ENCODE results near the gene KCNC1.

KCNC1 gene

GRCh38 chr11:17807034-17807433 is 72.5 kb downstream of the KCNC1 start:
- Histone ChIP-seq H3K27ac (ENCODE audit: low read length) (no peak overlapping the region), H3K9ac (ENCODE audit: low read length) (no peak overlapping the region), H3K4me3 (ENCODE audit: low read length) (no peak overlapping the region), H3K36me3 (ENCODE audit: control insufficient read depth, low read depth, low read length) (no peaks in the 10 kb centered on the region), H3K4me1 (ENCODE audit: control insufficient read depth, low read depth, low read length) (peaks cover 9% of the 10 kb centered on the region), H3K9me3 (ENCODE audit: control insufficient read depth, low read depth, low read length) (no peaks in the 10 kb centered on the region), H3K27me3 (ENCODE audit: control insufficient read depth, insufficient read depth, low read length) (no peaks in the 10 kb centered on the region)

DNA sequence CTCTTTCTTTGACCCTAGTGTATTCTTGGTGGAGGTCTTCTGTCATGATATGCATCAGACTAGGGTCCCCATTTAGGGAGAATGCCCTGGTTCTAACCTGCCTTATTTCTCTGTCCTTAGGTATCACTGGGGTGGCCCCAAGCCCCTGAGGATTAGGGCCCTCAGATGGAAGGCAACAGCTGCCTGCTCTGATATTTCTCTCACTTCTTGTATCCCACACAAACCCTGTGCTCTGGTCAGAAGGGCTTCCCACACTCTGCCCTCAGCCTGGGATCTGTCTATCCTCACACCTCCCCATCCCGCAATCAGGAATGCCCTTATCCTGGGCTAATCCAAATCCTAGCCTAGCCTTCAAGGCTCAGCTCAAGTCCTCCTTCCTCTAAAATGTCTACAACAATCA is 75.5 kb downstream of the KCNC1 start:
- H3K4me3 ChIP-seq (ENCODE audit: low read length), result no peak overlapping the region
- H3K36me3 ChIP-seq (ENCODE audit: control insufficient read depth, low read depth, low read length), result no peaks in the 10 kb centered on the region
- H3K9ac ChIP-seq (ENCODE audit: low read length), result no peak overlapping the region
- no peak overlapping the region for H3K27ac ChIP-seq (ENCODE audit: low read length)
- no peaks in the 10 kb centered on the region for H3K27me3 ChIP-seq (ENCODE audit: control insufficient read depth, insufficient read depth, low read length)
- H3K9me3 ChIP-seq (ENCODE audit: control insufficient read depth, low read depth, low read length), result no peaks in the 10 kb centered on the region
- no peaks in the 10 kb centered on the region for H3K4me1 ChIP-seq (ENCODE audit: control insufficient read depth, low read depth, low read length)

DNA sequence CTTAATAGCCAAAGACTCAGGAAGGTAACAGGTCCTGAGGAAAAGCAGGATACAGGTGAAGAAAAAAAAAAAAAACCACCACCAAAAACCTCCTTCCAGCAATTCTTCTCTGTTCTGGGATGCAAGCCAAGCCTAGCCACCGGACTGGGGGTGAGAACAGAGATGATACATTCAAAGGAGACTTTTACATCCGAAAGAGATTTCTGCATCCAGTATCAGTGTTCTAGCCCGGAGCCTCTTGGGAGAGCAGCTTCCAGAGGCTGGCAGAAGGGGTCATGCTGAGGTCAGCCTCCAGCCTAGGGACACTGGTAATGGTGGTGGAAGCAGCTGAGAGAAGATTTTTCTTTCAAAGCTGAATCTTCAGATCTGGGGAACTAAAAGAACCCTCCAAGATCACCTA is 76.2 kb downstream of the KCNC1 start:
- no peaks in the 10 kb centered on the region for H3K9me3 ChIP-seq (ENCODE audit: control insufficient read depth, low read depth, low read length)
- H3K4me1 ChIP-seq (ENCODE audit: control insufficient read depth, low read depth, low read length), result no peaks in the 10 kb centered on the region
- H3K4me3 ChIP-seq (ENCODE audit: low read length), result no peak overlapping the region

DNA sequence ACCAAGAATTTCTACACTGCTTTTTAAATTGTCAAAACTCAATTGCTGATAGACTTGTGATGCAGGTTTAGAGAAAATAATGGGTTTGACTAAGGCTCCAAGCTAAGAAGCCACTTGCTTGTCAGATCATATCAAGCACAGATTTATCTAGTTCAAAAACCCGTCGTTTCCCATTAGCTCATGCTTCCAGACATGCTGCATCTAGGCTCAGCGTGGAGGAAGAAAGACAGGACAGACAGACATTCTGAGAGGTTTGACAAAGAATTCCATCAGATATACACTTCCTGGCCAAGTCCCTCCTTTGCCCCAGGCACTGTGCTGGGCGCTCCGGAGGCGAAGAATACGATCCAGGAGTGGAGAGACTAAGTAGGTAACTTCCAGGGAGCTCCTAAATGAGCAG is 76.8 kb downstream of the KCNC1 start:
- H3K36me3 ChIP-seq (ENCODE audit: control insufficient read depth, low read depth, low read length), result no peaks in the 10 kb centered on the region
- H3K4me3 ChIP-seq (ENCODE audit: low read length), result no peak overlapping the region
- H3K9me3 ChIP-seq (ENCODE audit: control insufficient read depth, low read depth, low read length), result no peaks in the 10 kb centered on the region
- no peaks in the 10 kb centered on the region for H3K4me1 ChIP-seq (ENCODE audit: control insufficient read depth, low read depth, low read length)
- H3K9ac ChIP-seq (ENCODE audit: low read length), result no peak overlapping the region
- H3K27me3 ChIP-seq (ENCODE audit: control insufficient read depth, insufficient read depth, low read length), result no peaks in the 10 kb centered on the region
- H3K27ac ChIP-seq (ENCODE audit: low read length), result no peak overlapping the region

More for the DNA sequence above, 76.2 kb downstream of the KCNC1 start:
- H3K27me3 ChIP-seq (ENCODE audit: control insufficient read depth, insufficient read depth, low read length), result no peaks in the 10 kb centered on the region
- H3K27ac ChIP-seq (ENCODE audit: low read length), result no peak overlapping the region
- H3K36me3 ChIP-seq (ENCODE audit: control insufficient read depth, low read depth, low read length), result no peaks in the 10 kb centered on the region
- no peak overlapping the region for H3K9ac ChIP-seq (ENCODE audit: low read length)

DNA sequence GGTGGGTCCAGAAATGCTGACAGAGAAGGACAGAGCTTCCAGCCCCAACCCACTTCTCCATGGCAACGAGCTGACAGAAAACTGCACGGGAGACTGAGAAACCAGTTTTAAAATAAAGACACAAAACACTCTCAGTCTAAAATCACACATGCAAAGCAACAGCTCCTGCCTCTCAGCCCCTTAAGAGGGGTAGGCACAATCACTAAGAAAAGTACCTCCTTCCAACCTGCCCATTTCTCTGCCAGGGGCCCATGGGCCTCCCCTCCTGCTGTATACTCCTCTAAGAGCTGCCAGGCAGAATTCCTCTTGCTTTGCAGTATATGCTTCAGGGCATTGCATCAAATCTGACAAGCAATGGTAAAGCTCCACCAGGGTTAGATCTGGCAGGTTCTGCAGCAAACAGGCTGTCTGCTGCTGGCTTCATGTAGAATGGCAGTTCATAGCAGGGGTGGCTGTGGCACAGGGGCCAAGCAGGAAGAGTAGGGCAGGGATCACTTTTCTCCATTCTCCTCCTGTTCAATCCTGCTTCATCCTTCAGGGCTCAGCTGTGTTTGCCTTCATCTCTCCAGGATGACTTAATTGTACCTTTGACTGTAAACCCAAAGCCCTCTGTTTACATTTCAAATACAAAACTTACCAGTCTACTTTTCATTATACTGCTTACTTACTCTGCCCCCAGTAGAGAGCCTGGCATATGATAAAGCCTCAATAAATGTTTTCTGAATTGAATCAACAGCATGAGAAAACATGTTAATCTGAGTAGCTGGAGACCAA is 77.7 kb downstream of the KCNC1 start:
- H3K9me3 ChIP-seq (ENCODE audit: control insufficient read depth, low read depth, low read length), result no peaks in the 10 kb centered on the region
- no peaks in the 10 kb centered on the region for H3K36me3 ChIP-seq (ENCODE audit: control insufficient read depth, low read depth, low read length)
- H3K4me1 ChIP-seq (ENCODE audit: control insufficient read depth, low read depth, low read length), result no peaks in the 10 kb centered on the region
- H3K4me3 ChIP-seq (ENCODE audit: low read length), result no peak overlapping the region
- H3K27me3 ChIP-seq (ENCODE audit: control insufficient read depth, insufficient read depth, low read length), result no peaks in the 10 kb centered on the region
- no peak overlapping the region for H3K27ac ChIP-seq (ENCODE audit: low read length)
- H3K9ac ChIP-seq (ENCODE audit: low read length), result no peak overlapping the region

- Histone ChIP-seq H3K36me3 (ENCODE audit: control insufficient read depth, low read depth, low read length) (no peaks in the 10 kb centered on the region), H3K9me3 (ENCODE audit: control insufficient read depth, low read depth, low read length) (no peaks in the 10 kb centered on the region), H3K9ac (ENCODE audit: low read length) (no peak overlapping the region), H3K27me3 (ENCODE audit: control insufficient read depth, insufficient read depth, low read length) (no peaks in the 10 kb centered on the region), H3K27ac (ENCODE audit: low read length) (no peak overlapping the region), H3K4me3 (ENCODE audit: low read length) (no peak overlapping the region), H3K4me1 (ENCODE audit: control insufficient read depth, low read depth, low read length) (no peaks in the 10 kb centered on the region)
Measured at GRCh38 chr11:17812865-17813187, 78.2 kb downstream of the KCNC1 start.

- Histone ChIP-seq H3K9ac (ENCODE audit: low read length) (no peak overlapping the region), H3K4me3 (ENCODE audit: low read length) (no peak overlapping the region), H3K27me3 (ENCODE audit: control insufficient read depth, insufficient read depth, low read length) (no peaks in the 10 kb centered on the region), H3K36me3 (ENCODE audit: control insufficient read depth, low read depth, low read length) (no peaks in the 10 kb centered on the region), H3K4me1 (ENCODE audit: control insufficient read depth, low read depth, low read length) (no peaks in the 10 kb centered on the region), H3K27ac (ENCODE audit: low read length) (no peak overlapping the region), H3K9me3 (ENCODE audit: control insufficient read depth, low read depth, low read length) (no peaks in the 10 kb centered on the region)
Measured at GRCh38 chr11:17813391-17814059, 78.9 kb downstream of the KCNC1 start.

DNA sequence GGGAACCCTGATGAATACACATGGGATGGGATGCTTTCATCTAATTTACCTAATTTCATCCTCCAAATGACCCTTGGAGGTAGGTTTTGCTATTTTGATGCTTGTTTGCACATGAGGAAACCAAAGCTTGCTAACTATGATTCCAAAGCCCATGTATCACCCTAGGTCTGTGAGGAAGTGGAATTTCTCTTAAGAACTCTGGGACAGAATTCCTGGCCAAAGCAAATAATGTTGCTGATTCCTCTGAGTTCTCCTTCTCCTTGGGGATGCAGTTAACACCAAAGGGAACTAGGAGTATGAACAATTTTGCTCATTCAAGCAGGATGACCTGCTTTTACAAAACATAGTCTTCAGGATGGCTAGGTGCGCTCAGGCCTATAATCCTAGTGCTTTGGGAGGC is 80.0 kb downstream of the KCNC1 start:
- Histone ChIP-seq H3K36me3 (ENCODE audit: control insufficient read depth, low read depth, low read length) (no peaks in the 10 kb centered on the region), H3K4me1 (ENCODE audit: control insufficient read depth, low read depth, low read length) (no peaks in the 10 kb centered on the region), H3K9ac (ENCODE audit: low read length) (no peak overlapping the region), H3K9me3 (ENCODE audit: control insufficient read depth, low read depth, low read length) (no peaks in the 10 kb centered on the region), H3K4me3 (ENCODE audit: low read length) (no peak overlapping the region), H3K27me3 (ENCODE audit: control insufficient read depth, insufficient read depth, low read length) (no peaks in the 10 kb centered on the region), H3K27ac (ENCODE audit: low read length) (no peak overlapping the region)

DNA sequence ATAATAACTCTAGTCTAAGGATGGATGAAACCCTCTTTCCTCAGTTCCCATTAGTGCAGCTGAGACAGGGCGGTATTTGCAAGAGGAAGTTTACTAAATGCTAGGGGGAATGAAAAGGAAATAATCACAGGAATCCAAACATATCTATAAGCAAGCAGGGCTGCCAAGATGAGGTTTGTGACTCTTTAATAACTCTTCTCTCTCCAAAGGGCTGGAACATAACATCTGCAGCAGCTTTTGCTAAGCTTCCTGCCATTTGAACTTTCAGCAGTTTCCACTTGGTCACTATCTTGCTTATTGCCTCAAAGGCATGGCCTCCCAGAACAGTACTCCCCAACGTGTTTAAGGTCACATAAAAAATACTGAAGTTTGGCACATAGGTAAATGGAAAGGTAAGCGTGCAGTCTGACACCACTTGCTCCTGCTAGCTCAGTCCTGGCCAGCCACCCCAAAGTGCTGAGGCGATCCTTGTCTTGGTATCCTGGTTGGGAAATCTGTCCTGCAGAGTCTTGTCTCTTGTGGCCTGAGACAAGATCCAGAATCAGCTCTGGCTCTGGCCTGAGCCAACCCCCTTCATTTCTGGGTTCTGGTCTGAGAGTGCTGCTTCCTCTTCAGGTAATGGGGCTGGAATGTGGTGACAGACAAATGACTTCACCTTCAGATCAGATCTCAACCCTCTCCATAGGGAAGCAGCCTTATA is 81.8 kb downstream of the KCNC1 start:
- Histone ChIP-seq H3K9me3 (ENCODE audit: control insufficient read depth, low read depth, low read length) (no peaks in the 10 kb centered on the region), H3K4me1 (ENCODE audit: control insufficient read depth, low read depth, low read length) (no peaks in the 10 kb centered on the region), H3K36me3 (ENCODE audit: control insufficient read depth, low read depth, low read length) (no peaks in the 10 kb centered on the region), H3K9ac (ENCODE audit: low read length) (no peak overlapping the region), H3K4me3 (ENCODE audit: low read length) (no peak overlapping the region), H3K27ac (ENCODE audit: low read length) (no peak overlapping the region), H3K27me3 (ENCODE audit: control insufficient read depth, insufficient read depth, low read length) (no peaks in the 10 kb centered on the region)

DNA sequence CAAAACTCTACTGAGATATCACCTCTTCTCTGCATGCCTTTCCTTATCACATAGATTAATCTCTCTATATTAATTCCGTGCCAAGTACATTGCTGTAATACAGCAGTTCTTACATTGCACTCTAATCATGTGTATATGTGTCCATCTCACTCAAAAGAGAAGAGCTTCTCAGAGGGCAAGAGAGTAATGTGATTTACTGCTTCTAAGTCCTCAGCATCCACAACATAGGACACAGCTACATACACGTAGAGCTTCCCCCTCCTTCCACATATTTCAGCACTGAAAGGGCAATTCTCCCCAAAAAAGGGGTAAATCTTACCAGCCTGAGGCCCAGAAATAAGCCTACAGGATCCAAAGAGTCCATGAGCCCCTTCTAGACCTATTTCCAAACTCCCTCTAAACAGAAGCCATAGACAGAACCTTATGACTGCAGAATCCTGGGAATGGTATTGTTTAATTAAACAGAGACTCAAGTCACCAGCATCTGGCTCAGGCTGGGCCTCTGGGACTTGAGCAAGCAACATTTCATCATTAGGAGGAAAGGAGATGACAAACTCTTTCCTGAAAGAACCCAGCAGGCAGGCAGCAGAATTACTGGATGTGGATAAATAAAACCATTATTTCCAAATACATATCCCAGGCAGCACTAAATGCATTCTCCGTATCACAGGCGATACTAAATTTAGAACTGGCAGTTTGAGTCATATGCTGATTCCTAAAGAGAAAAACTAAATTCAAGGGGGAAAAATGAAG is 87.2 kb downstream of the KCNC1 start:
- Histone ChIP-seq H3K4me3 (ENCODE audit: low read length) (no peak overlapping the region), H3K4me1 (ENCODE audit: control insufficient read depth, low read depth, low read length) (peaks cover 6% of the 10 kb centered on the region), H3K36me3 (ENCODE audit: control insufficient read depth, low read depth, low read length) (no peaks in the 10 kb centered on the region), H3K27me3 (ENCODE audit: control insufficient read depth, insufficient read depth, low read length) (no peaks in the 10 kb centered on the region), H3K9me3 (ENCODE audit: control insufficient read depth, low read depth, low read length) (no peaks in the 10 kb centered on the region), H3K27ac (ENCODE audit: low read length) (no peak overlapping the region), H3K9ac (ENCODE audit: low read length) (no peak overlapping the region)

GRCh38 chr11:17822401-17822781 is 87.8 kb downstream of the KCNC1 start:
- Histone ChIP-seq H3K4me3 (ENCODE audit: low read length) (no peak overlapping the region), H3K36me3 (ENCODE audit: control insufficient read depth, low read depth, low read length) (no peaks in the 10 kb centered on the region), H3K9me3 (ENCODE audit: control insufficient read depth, low read depth, low read length) (no peaks in the 10 kb centered on the region), H3K27ac (ENCODE audit: low read length) (no peak overlapping the region), H3K4me1 (ENCODE audit: control insufficient read depth, low read depth, low read length) (peaks cover 6% of the 10 kb centered on the region), H3K9ac (ENCODE audit: low read length) (no peak overlapping the region), H3K27me3 (ENCODE audit: control insufficient read depth, insufficient read depth, low read length) (no peaks in the 10 kb centered on the region)

Measured in iPS-18a (cell line).